BJ (cell line): Measurements from ENCODE around the gene BIN2. TPM values are rescaled to one million over a fixed set of nuclear protein-coding genes. Genes with fewer than 3 reads are reported as not detected.

Source experiments
- CTCF ChIA-PET: fragments of 350-600 bp; formaldehyde crosslinking; extraction: SDS; loops from one replicate; lab custom pipeline; 2021; ENCODE audit warnings: antibody characterized with exemption, inconsistent platforms; lab: Yijun Ruan, JAX
- POLR2A ChIA-PET: fragments of 300-600 bp; sonication (Branson Sonifier 250); formaldehyde crosslinking; extraction: SDS; loops from one replicate; lab custom pipeline; 2021; ENCODE audit warnings: antibody characterized with exemption; lab: Charles Lee
- DNase-seq: peaks from one replicate; pipeline ENCODE4 v3.0.0-alpha.2; 2011; ENCODE audit warnings: low read depth
- H3K27me3 ChIP-seq: 2 replicates; pipeline ENCODE4 v1.6.0; 2011; ENCODE audit warnings: low read length; ENCODE audit not compliant: control insufficient read depth, insufficient read depth
- H3K36me3 ChIP-seq: 2 replicates; pipeline ENCODE4 v1.5.1; 2011; ENCODE audit warnings: low read length; ENCODE audit not compliant: control insufficient read depth, insufficient read depth
- H3K4me3 ChIP-seq: 2 replicates; pipeline ENCODE4 v1.5.1; 2011; ENCODE audit warnings: low read depth, mild to moderate bottlenecking, control low read depth, low read length
- CTCF ChIP-seq: IDR thresholded peaks from 2 replicates; pipeline ENCODE4 v1.5.1; 2011; ENCODE audit warnings: low read depth, mild to moderate bottlenecking, control low read depth, inconsistent platforms, low read length, moderate library complexity; ENCODE audit not compliant: insufficient read depth
- polyA plus RNA-seq: library from polyadenylated mRNA; depleted of rRNA; stranded (reverse); fragments of >200 nt; gene quantifications from 2 replicates; pipeline ENCODE4 v1.2.3, GENCODE V29; 2011; rRNA removed

The BIN2 gene
- polyA plus RNA-seq, 1 experiment = not detected

GRCh38 chr12:51234530-51234929 lies 89.4 kb downstream of the BIN2 start:
- TF ChIP-seq CTCF = no peak
- no peaks in the 10 kb centered on the region for H3K36me3 ChIP-seq
- no peaks in the 10 kb centered on the region for H3K27me3 ChIP-seq
- no peak for DNase-seq
- ChIA-PET POLR2A (no interaction called here), CTCF (no interaction called here)
- H3K4me3 ChIP-seq = no peak overlapping the region

GRCh38 chr12:51232642-51233041 lies 91.3 kb downstream of the BIN2 start:
- H3K27me3 ChIP-seq = no peaks in the 10 kb centered on the region

More at GRCh38 chr12:51232642-51233041, 91.3 kb downstream of the BIN2 start:
- no peak for DNase-seq
- no peak overlapping the region for H3K4me3 ChIP-seq
- CTCF ChIA-PET = interaction anchor here (4.4 kb wide), 1 partner anchor 14 kb away, joined by 28 read pairs; the partner anchor contains the start of gene POU6F1
- no peaks in the 10 kb centered on the region for H3K36me3 ChIP-seq
- no peak for TF ChIP-seq CTCF
- POLR2A ChIA-PET = no interaction called here

Other genes with a start within 250 kb of the BIN2 start
- gene CSRNP2, start 240.6 kb downstream of the BIN2 start, polyA plus RNA-seq = 20.9 and 21.0 TPM in 2 replicates
- 11.4 and 16.0 TPM in 2 replicates for gene TFCP2, start 151.0 kb downstream of the BIN2 start, polyA plus RNA-seq
- gene POU6F1, start 106.1 kb downstream of the BIN2 start, polyA plus RNA-seq = 2.5 and 4.7 TPM in 2 replicates
- gene DAZAP2, start 85.3 kb downstream of the BIN2 start, polyA plus RNA-seq = 288 and 433 TPM in 2 replicates
- 54.7 and 57.6 TPM in 2 replicates for gene SMAGP, start 53.8 kb downstream of the BIN2 start, polyA plus RNA-seq
- not detected in 2 replicates for gene CELA1, start 22.5 kb upstream of the BIN2 start, polyA plus RNA-seq
- 27.7 and 47.1 TPM in 2 replicates for gene GALNT6, start 67.2 kb upstream of the BIN2 start, polyA plus RNA-seq
- gene SLC4A8, start 100.7 kb upstream of the BIN2 start, polyA plus RNA-seq = 4.9 and 7.3 TPM in 2 replicates